ENCODE measurements around the gene BASP1. TPM values are rescaled to one million over a fixed set of nuclear protein-coding genes. Genes with fewer than 3 reads are reported as not detected.
"Not testable (repeated sequence)": the region's sequence is repeated elsewhere in the genome, so short reads cannot be mapped to it uniquely, and the experiment has no call there.

Gene BASP1
- total RNA-seq, 2 donors from 2014 or later = 0.48 to 1.3 TPM

DNA sequence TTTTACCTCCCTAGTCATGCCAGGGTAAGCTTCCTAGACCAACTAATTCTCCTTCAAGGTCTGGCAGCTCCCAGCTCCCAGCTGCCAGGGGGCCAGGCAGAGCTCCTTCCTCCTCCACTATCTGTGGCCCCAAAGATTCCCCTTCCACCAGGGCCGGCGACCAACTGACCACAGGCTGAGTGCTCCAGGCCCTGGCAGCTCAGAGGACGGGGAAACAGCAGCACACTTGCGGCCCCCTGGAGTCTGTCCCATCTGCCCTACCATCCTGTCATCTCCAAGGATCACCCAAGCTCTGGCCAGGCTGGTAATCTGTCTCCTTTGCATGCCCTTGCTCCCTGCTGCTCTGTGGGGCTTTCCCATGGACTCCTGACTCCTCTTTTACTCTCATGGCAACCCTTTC, 31.2 kb upstream of the BASP1 start:
- no peak for ATAC-seq (replicated peaks)
- no peaks in the 10 kb centered on the region for H3K36me3 Mint-ChIP-seq (ENCODE audit: low read depth)
- H3K4me1 Mint-ChIP-seq = no peaks in the 10 kb centered on the region
- H3K27me3 Mint-ChIP-seq = peaks cover 11% of the 10 kb centered on the region
- no peak overlapping the region for H3K27ac Mint-ChIP-seq
- H3K9me3 Mint-ChIP-seq = peaks cover 4% of the 10 kb centered on the region
- H3K4me3 Mint-ChIP-seq = no peak overlapping the region

DNA sequence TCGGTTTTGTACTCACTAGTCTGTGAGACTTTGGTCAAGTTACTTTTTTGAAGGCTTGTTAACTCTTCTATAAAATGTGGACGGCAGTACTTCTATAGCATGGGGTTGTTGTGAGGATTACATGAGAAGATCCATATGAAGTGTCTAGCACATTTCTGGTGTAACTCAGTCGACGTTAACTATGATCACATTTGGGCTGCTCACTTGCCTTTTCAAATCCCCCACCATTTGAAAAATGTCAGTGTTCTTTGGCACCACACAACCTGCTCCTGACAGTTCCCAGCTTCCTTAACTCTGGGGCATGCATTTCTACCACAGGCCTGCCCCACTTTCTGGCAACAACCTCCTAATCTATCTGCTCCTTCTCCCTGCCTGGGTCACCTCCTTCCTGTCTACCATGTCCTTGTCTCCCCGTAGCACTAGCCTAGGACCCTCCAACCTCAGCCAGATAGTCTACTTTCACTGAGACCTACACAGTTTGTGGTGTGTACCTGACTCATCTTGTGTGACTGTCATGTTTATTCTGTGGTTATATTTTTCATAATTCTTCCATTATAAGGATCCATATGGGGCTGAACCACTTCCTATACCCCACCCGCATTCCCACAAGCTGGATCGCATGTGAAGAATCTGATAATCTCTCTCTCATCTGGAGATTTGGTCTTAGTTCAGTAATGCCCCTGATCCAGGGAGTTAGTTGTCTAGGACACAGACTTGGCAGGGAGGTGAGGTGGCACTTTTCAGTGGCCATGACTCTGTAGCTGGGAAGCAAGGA, 30.2 kb upstream of the BASP1 start:
- Mint-ChIP-seq H3K4me3 (no peak overlapping the region), H3K27me3 (peaks cover 11% of the 10 kb centered on the region), H3K9me3 (no peaks in the 10 kb centered on the region), H3K36me3 (ENCODE audit: low read depth) (no peaks in the 10 kb centered on the region), H3K4me1 (no peaks in the 10 kb centered on the region), H3K27ac (no peak overlapping the region)
- ATAC-seq (replicated peaks) = peak; percentile 23

DNA sequence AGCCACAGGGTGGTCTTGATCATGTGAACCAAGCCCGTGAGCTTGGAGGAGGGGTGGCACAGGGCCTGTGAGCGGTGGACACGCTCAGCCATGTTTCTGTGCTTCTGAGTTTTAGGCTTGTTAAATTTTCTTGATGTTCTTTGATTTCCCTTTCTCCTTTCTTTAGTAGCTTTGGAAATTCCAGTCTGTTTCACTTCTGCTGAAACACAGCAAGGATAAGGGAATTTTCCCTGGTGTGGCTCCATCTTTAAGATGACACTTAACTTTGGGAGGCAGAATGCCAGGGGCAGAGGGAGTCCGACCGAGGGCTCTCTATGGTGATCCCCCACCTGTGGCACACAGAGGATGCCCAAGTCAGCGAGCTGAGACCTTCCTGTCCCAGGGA, 29.7 kb upstream of the BASP1 start:
- no peak overlapping the region for H3K27ac Mint-ChIP-seq
- no peak for ATAC-seq (replicated peaks)
- H3K27me3 Mint-ChIP-seq = peaks cover 11% of the 10 kb centered on the region
- no peaks in the 10 kb centered on the region for H3K36me3 Mint-ChIP-seq (ENCODE audit: low read depth)
- no peak overlapping the region for H3K4me3 Mint-ChIP-seq
- no peaks in the 10 kb centered on the region for H3K9me3 Mint-ChIP-seq
- H3K4me1 Mint-ChIP-seq = no peaks in the 10 kb centered on the region

DNA sequence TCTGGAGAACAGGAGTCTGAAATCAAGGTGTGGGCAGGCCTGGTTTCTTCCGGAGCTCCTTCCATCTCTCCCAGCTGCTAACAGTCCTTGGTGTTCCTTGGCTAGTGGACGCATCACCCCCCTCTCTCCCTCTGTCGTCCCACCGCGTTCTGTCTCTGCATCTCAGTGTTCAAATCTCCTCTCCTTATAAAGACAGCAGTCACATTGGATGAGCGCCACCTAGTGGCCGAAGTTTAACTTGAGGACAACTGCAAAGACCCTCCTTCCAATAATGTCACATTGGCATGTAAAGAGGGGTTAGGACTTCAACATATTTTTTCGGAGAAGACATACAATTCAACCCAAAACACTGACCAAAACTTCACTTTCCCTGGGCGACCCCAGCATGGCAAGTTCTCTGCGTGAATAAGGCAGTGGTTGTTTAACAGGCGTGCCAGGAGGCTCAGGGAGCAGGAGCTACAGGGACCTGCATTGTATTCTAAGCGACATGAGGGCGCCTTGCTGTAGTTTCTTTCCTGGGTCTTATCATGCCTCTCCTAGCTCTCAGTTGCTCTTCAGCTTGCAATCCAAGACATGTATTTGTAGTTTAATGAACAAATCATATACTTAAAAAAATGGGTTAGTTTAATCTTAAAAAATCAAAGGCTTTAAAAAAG, 27.9 kb upstream of the BASP1 start:
- H3K27ac Mint-ChIP-seq = no peak overlapping the region
- H3K4me1 Mint-ChIP-seq = no peaks in the 10 kb centered on the region
- no peaks in the 10 kb centered on the region for H3K36me3 Mint-ChIP-seq (ENCODE audit: low read depth)
- H3K27me3 Mint-ChIP-seq = peaks cover 11% of the 10 kb centered on the region
- no peak overlapping the region for H3K4me3 Mint-ChIP-seq
- peak; percentile 44 for ATAC-seq (replicated peaks)
- no peaks in the 10 kb centered on the region for H3K9me3 Mint-ChIP-seq

DNA sequence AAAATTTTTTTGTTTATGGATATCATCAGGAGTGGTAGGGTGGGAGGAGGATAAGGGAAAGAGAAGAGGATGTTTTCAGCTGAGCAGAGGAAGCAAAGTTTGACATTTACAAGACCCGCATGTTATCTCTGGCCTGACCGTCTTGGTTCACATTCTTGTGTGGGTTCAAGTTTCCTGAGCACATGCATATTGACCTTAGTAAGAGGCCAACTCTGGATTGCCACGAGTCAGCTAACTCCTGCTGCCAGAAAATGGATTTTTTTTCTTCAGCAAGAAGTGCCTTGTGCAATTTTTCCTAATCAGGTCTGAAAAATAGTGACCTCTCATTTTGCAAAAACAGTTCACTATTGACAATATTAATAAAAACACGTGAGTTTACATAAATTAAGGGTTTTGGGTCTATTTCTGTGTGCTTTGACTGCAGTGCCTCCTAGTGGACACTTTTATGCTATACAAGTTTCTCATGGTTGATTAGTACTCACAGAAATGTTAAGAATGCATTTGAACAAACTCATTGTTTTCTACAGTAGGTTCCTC, 27.1 kb upstream of the BASP1 start:
- Mint-ChIP-seq H3K36me3 (ENCODE audit: low read depth) (no peaks in the 10 kb centered on the region), H3K27me3 (peaks cover 10% of the 10 kb centered on the region), H3K4me1 (no peaks in the 10 kb centered on the region), H3K4me3 (no peak overlapping the region), H3K9me3 (no peaks in the 10 kb centered on the region), H3K27ac (no peak overlapping the region)
- ATAC-seq (replicated peaks) = no peak

DNA sequence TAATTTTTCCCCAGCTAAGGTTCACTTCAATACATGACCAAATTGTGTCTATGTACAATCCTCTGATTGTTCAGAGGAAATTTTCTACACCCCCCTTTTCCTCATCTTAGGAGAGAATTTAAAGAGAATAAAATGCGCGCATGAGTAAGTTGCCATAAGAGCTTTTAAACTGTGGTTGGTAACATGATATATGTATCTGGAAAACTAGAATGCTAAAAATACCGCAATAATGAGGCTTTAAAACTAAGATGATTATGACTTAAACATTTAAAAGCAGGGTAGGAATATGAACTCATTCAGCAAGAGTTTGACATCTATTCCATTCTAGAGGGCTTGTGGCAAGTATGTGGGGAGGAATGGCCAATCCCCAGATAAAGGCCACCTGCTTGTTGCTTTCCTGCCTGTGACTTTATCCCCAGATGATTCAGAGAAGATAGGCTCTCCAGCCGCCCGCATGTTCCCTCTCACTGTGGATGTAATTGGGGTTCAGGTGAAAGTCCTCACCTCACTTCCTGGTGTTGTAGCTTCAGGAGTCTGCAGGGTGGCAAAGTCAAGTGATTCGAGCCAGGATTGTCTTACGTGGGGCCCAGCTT, 26.5 kb upstream of the BASP1 start:
- Mint-ChIP-seq H3K9me3 (no peaks in the 10 kb centered on the region), H3K4me1 (no peaks in the 10 kb centered on the region), H3K27me3 (peaks cover 8% of the 10 kb centered on the region), H3K4me3 (no peak overlapping the region), H3K36me3 (ENCODE audit: low read depth) (no peaks in the 10 kb centered on the region), H3K27ac (no peak overlapping the region)
- ATAC-seq (replicated peaks) = no peak

DNA sequence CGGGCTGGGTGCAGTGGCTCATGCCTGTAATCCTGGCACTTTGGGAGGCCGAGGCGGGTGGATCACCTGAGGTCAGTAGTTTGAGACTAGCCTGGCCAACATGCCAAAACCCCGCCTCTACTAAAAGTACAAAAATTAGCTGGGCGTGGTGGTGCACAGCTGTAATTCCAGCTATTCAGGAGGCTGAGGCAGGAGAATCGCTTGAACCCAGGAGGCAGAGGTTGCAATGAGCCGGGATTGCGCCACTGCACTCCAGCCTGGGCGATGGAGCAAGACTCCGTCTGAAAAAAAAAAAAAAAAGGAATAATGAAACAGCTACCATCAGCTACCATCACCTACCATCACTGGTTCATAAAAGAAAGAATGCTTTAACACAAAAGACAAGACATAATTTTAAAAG, 25.9 kb upstream of the BASP1 start:
- H3K36me3 Mint-ChIP-seq (ENCODE audit: low read depth); H3K9me3 Mint-ChIP-seq; H3K4me1 Mint-ChIP-seq; H3K4me3 Mint-ChIP-seq; H3K27ac Mint-ChIP-seq; H3K27me3 Mint-ChIP-seq; ATAC-seq (replicated peaks): not testable (repeated sequence)

DNA sequence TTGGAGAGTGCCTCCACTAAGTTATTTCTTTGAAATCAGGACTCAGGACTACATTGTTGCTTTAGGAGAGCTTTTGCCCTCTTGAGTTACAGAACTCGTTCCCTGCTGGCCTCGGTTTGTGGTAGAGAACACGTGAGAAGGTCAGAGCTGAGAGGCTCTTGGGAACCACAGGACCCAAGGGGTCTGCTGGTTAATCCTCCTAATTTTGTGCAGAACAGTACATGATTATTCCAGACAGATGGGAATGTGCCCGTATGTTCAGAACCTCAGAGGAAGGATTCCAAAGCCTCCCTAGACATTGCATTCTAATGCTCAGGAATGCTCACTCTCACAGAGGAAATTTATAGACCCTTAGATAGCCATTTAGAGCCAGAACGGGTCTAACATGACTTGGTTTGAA, 25.2 kb upstream of the BASP1 start:
- no peaks in the 10 kb centered on the region for H3K36me3 Mint-ChIP-seq (ENCODE audit: low read depth)
- H3K4me1 Mint-ChIP-seq = no peaks in the 10 kb centered on the region
- no peak overlapping the region for H3K4me3 Mint-ChIP-seq
- H3K27ac Mint-ChIP-seq = no peak overlapping the region
- no peaks in the 10 kb centered on the region for H3K9me3 Mint-ChIP-seq
- H3K27me3 Mint-ChIP-seq = peaks cover 9% of the 10 kb centered on the region
- no peak for ATAC-seq (replicated peaks)

DNA sequence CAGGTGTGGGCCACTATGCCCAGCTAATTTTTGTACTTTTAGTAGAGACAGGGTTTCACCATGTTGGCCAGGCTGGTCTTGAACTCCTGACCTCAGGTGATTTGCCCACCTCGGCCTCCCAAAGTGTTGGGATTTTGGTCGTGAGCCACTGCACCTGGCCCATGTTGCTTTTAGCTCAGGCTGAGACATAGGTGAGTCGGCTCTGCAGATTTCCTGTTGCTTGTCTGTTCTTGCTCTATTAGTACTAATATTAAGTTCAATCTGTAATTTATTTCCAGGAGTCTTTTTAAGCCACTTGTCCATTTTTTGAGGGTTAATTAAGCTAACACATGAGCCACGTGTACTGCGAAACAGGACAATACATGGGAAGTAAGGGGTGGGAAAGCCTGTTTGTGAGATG, 21.4 kb upstream of the BASP1 start:
- ATAC-seq (replicated peaks) = no peak
- no peak overlapping the region for H3K27ac Mint-ChIP-seq
- peaks cover 3% of the 10 kb centered on the region for H3K9me3 Mint-ChIP-seq
- H3K36me3 Mint-ChIP-seq (ENCODE audit: low read depth) = no peaks in the 10 kb centered on the region
- H3K27me3 Mint-ChIP-seq = peaks cover 7% of the 10 kb centered on the region
- H3K4me1 Mint-ChIP-seq = no peaks in the 10 kb centered on the region
- no peak overlapping the region for H3K4me3 Mint-ChIP-seq

DNA sequence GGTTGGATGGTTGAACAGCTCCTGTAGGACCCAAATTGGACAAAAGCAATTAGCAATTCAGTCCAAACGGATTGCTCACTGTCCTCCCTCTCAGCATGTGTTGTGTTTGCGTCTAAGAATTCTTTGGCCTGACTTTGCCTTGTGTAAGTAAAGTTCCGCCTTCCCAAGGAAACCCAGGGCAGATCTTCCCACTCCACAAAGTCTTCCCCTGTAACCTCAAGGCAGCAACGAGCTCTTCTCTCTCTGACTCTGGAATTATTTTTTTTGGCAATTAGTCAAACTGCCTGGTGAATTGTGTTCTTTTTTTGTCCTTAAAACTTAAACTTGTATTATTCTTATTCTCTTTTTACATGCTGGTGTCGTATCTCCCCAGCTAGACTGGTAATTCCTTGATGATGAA, 20.7 kb upstream of the BASP1 start:
- H3K27me3 Mint-ChIP-seq = peaks cover 7% of the 10 kb centered on the region

DNA sequence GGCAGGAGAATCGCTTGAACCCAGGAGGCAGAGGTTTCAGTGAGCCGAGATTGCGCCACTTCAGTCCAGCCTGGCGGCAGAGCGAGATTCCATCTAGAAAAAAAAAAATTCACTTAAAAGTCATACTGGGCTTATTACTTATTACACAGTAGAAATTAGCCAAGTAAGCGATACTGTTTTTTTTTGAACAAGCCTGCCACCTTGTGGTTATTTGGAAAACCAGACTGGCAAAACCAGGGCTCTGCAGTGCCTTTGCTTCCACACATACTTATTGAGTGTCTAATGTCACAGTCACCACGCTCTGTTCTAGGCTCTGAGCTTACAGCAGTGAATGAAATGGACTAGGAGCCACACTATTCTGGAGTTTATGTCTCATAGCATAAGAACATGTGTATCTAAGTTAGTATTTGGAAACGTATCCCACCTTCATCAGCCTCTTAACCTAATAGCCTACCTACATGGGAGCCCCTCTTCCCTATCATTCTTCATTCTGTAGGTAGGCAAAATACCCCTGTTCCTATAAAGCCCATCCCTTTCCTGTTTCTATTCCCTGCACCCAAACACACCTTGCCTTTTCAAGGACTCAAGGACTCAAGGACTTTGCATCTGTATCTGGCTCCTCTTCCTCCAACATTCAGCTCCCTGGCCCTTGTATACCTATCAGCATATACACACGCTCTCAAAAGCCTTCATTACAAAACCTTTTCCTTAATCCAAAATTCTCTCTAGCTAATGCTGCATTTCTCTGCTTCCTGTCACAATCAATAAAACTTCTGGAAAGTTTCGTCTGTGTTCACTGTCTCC, 13.9 kb upstream of the BASP1 start:
- peak; percentile 38 for ATAC-seq (replicated peaks)
- no peak overlapping the region for H3K4me3 Mint-ChIP-seq
- peaks cover 17% of the 10 kb centered on the region for H3K27me3 Mint-ChIP-seq
- H3K4me1 Mint-ChIP-seq = no peaks in the 10 kb centered on the region
- H3K36me3 Mint-ChIP-seq (ENCODE audit: low read depth) = no peaks in the 10 kb centered on the region
- H3K27ac Mint-ChIP-seq = no peak overlapping the region
- no peaks in the 10 kb centered on the region for H3K9me3 Mint-ChIP-seq

More for the DNA sequence above, 20.7 kb upstream of the BASP1 start:
- Mint-ChIP-seq H3K4me3 (no peak overlapping the region), H3K36me3 (ENCODE audit: low read depth) (no peaks in the 10 kb centered on the region), H3K27ac (no peak overlapping the region), H3K4me1 (no peaks in the 10 kb centered on the region), H3K9me3 (peaks cover 3% of the 10 kb centered on the region)
- no peak for ATAC-seq (replicated peaks)

DNA sequence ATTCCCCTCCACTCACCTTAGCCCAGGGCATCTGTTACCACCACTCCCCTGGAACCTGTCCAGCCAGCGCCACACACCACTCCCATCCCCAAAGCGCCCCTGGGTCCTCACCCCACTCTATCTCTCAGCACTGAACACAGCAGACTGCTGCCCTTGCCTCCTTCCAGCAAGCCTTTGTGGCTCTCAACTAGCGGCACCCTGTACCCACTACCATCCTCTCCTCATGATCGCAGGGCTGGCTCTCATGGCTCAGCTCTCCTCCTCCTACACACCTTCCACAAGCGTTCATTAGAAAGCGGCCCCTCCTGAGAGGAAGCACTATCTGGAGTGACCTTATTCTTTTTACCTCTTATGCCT, 13.3 kb upstream of the BASP1 start:
- H3K27ac Mint-ChIP-seq = no peak overlapping the region
- peaks cover 17% of the 10 kb centered on the region for H3K27me3 Mint-ChIP-seq
- ATAC-seq (replicated peaks) = no peak
- no peak overlapping the region for H3K4me3 Mint-ChIP-seq
- H3K36me3 Mint-ChIP-seq (ENCODE audit: low read depth) = no peaks in the 10 kb centered on the region
- H3K4me1 Mint-ChIP-seq = no peaks in the 10 kb centered on the region
- no peaks in the 10 kb centered on the region for H3K9me3 Mint-ChIP-seq

DNA sequence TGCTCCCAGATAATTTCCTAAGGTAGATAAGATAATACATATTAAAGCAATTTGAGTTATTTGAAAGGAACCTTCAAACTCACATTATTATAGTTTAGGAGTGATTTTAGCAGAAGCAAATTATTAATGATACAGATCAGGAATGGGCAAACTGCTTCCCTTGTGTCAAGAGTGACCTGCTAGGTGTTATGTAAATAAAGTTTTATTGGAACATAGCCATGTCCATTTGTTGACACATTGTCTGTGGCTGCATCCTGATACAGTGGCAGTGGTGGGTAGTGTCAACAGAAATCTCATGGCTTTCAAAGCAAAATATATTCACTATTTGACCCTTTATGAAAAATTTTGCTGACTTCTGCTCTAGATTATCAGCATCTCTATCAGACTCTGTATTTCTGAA, 11.4 kb upstream of the BASP1 start:
- Mint-ChIP-seq H3K27ac (no peak overlapping the region), H3K9me3 (no peaks in the 10 kb centered on the region), H3K36me3 (ENCODE audit: low read depth) (no peaks in the 10 kb centered on the region), H3K4me3 (no peak overlapping the region), H3K27me3 (peaks cover 20% of the 10 kb centered on the region), H3K4me1 (no peaks in the 10 kb centered on the region)
- no peak for ATAC-seq (replicated peaks)

DNA sequence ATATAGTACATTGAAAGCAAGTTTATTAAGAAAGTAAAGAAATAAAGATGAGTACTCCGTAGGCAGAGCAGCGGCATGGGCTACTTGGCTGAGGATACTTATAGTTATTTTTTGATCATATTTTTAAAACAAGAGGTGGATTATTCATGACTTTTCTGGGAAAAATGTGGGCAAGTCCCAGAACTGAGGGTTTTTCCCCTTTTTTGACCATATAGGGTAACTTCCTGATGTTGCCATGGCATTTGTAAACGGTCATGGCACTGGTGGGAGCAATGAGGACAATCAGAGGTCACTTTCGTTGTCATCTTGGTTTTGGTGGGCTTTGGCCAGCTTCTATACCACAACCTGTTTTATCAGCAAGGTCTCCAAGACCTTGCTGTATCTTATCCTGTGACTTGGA, 5.2 kb upstream of the BASP1 start:
- H3K36me3 Mint-ChIP-seq (ENCODE audit: low read depth) = no peaks in the 10 kb centered on the region
- no peak for ATAC-seq (replicated peaks)

More for the DNA sequence above, 5.2 kb upstream of the BASP1 start:
- Mint-ChIP-seq H3K4me1 (no peaks in the 10 kb centered on the region), H3K27me3 (peaks cover 18% of the 10 kb centered on the region), H3K27ac (no peak overlapping the region), H3K4me3 (no peak overlapping the region), H3K9me3 (no peaks in the 10 kb centered on the region)
